ENCODE measurements around the gene NT5C2.
"Not testable (repeated sequence)": the region's sequence is repeated elsewhere in the genome, so short reads cannot be mapped to it uniquely, and the experiment has no call there.

NT5C2 gene

GRCh38 chr10:103199488-103199887 lies 6.4 kb upstream of the NT5C2 start:
- no peak for DNase-seq

- DNase-seq, result no peak
These were observed 5.6 kb upstream of the NT5C2 start for GRCh38 chr10:103198648-103199047.

- no peak for DNase-seq
These were observed 4.8 kb upstream of the NT5C2 start for GRCh38 chr10:103197903-103198302.

GRCh38 chr10:103197174-103197573 lies 4.1 kb upstream of the NT5C2 start:
- DNase-seq, result no peak

- no peak for DNase-seq
These were observed 3.4 kb upstream of the NT5C2 start for GRCh38 chr10:103196516-103196915.

DNA sequence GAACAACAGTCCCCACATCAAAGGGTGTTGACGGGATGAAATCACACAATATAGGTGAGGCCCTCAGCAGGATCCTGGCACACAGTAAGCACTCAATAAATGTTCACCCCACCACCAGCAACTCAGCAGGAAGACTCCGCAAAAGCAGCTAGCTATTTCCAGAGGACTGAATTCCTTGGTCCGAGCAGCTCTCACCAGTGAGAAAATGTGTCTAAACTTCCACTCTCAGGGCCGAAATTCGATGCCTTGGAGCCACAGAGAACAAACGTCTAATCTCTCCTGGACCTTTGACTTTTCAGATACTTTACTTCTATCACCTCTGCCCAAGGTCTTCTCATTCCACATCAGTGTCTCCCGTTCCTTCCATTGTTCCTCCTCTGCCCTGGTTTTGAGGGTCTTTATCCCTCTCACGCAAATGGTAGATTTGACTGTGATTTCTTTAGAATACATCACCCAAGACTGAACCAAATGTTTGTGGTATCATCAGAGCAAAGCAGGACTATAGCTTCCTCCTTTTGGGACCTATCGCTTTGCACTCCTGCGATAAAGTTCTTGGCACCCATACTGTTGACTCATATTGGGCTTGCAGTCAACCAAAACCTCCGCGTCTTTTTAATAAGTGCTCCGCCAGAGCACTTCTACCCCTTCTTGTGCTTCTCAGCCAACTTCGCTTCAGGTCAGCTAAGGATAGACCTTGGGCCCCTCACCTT lies 903 bp upstream of the NT5C2 start:
- no peak for DNase-seq

- peak; percentile 52 for DNase-seq
These were observed 493 bp downstream of the NT5C2 start for GRCh38 chr10:103192451-103193106.

DNA sequence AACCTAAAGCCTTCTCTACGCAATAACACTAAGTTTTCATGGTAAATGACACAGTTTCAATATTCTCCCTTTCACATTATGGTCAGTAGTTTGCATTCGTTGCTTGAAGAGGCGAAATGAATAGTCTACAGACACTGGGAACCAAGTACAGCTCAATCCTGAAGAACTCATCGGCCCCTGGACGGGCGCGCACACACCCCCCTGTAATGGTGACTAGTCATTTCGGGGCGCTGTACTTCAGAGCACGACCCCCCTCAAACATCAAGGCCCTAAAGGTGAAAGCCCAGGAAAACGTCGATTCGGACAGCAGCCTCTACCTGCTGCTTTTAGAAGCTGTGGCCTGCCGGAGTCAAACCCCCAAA lies 1.0 kb downstream of the NT5C2 start:
- DNase-seq, result no peak

- DNase-seq, result not testable (repeated sequence)
These were observed 1.9 kb downstream of the NT5C2 start for GRCh38 chr10:103191198-103191597.

- no peak for DNase-seq
These were observed 4.2 kb downstream of the NT5C2 start for GRCh38 chr10:103188853-103189252.

- DNase-seq, result no peak
These were observed 6.9 kb downstream of the NT5C2 start for GRCh38 chr10:103186128-103186527.

DNA sequence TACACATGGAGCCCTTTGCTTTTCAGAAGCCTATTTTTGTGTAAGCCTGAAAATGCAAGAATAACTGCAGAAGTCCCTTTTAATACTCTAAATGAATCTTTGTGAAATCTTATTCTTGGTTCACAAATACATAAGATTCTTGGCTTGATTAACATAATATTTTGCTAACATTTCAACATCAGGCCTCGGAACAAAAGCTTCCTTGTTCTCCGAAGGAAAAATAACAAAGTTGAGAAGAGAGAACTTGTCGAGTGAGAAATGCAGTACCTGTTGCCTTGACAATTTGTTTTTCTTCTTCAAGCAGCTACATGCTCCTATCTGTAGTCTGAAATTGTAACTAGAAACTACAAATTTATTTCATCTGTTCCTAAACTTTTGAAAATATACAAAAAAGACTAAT lies 8.5 kb downstream of the NT5C2 start:
- no peak for DNase-seq

DNA sequence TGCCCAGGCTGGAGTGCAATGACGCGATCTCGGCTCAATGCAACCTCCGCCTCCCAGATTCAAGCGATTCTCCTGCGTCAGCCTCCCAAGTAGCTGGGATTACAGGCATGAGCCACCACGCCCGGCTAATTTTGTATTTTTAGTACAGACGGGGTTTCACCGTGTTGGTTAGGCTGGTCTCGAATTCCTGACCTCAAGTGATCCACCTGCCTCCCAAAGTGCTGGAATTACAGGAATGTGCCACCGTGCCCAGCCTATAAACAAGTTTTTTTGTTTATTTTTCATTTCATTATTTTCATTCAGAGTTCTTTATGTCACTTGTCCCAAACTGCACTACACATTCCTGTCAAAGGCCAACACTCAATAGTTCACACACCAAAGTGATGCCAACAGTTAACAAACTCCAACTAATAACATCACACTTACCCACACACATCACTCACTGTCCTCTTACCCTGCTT lies 9.1 kb downstream of the NT5C2 start:
- DNase-seq, result not testable (repeated sequence)

DNA sequence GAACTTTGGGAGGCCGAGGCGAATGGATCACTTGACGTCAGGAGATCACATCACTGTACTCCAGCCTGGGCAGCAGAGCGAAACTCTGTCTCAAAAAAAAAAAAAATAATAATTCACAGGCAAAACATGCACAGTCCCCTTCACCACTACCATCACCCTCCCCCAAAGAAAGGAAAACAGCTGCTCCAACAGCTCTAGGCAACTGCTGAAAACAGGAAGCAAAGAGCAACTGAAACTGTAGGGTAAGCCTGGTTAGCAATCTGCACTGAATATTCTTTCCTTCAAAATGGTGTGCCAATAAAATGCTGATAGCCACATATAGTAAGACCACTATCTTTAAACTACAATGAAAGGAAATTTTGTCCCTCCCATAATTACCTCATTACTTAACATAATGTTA lies 11.8 kb downstream of the NT5C2 start:
- DNase-seq, result no peak

DNA sequence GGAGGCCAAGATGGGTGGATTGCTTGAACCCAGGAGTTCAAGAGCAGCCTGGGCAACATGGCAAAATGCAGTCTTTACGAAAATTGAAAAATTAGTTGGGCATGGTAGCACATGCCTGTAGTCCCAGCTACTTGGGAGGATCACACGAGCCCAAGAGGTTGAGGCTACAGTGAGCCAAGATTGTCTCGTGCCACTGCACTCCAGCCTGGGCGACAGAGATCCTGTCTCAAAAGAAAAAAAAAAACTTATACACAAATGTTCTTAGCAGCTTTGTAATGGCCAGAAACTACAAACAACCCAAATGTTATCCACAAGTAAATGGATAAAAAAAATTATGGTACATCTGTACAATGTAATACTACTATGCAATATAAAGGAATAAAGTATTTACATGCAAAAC lies 12.6 kb downstream of the NT5C2 start:
- DNase-seq, result no peak

GRCh38 chr10:103177123-103177522 lies 15.9 kb downstream of the NT5C2 start:
- no peak for DNase-seq

DNA sequence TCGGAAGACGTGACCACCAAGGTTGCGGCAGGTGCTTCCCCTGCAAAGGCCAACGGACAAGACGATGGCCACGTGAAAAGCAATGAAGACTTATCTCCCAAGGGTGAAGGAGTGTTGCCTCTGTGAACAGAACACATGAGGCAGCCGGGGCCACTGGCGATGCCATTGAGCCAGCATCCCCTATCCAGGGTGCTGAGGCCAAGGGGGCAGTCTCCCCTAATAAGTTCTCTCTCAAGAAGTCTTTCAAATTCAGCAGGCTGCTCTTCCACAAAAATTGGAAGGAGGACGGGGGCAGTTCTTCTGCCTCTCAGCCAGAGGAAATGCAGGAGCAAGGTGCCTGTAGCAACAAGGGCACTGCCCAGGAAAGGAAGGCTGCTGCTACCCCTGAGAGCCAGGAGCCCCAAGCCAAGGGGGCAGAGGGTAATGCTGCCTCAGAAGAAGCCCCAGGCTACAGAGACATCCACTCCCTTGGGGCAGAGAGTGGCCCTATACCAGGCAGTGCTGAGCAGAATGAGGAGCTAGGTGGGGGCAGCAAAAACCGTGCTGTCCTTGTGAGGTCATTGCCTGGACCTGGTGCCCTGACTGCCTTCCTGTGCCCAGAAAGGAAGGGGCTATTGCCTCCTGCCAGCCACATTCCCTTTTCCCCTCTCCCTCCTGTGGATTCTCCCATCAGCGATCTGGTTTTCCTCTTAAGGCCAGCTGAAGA lies 17.3 kb downstream of the NT5C2 start:
- no peak for DNase-seq

GRCh38 chr10:103174324-103174723 lies 18.7 kb downstream of the NT5C2 start:
- DNase-seq, result not testable (repeated sequence)

GRCh38 chr10:103171278-103171677 lies 21.8 kb downstream of the NT5C2 start:
- no peak for DNase-seq

DNA sequence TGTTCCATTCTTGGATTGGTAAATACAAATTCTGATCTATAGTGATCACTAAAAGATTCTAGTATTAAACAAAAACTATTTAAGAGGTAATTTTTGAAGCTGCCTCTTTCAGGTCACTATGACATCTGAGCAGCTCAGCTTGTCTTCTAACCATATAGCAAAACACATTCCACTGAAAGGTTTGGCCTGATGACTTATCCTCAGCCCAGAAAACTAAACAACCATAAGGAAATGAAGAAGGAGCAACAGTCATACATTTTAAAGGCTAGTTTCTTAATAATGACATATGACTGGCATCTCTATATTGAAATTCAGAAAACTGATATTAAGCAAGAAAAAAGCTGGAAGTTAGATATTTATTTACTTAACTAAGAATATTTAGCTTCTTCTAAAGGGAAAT lies 24.6 kb downstream of the NT5C2 start:
- no peak for DNase-seq

DNA sequence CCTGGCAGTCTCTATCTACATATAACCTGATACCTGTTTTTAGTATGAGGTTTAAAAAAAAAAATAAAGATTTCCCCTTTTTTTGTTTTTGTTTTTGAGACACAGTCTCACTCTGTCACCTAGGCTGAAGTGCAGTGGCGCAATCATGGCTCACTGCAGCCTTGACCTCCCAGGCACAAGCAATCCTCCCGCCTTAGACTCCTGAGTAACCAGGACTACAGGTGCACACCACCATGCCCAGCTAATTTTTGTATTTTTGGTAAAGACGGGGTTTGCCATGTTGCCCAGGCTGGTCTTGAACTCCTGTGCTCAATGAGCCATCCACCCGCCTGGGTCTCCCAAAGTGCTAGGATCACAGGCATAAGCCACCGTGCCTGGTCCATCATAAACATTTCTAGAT lies 25.5 kb downstream of the NT5C2 start:
- not testable (repeated sequence) for DNase-seq

DNA sequence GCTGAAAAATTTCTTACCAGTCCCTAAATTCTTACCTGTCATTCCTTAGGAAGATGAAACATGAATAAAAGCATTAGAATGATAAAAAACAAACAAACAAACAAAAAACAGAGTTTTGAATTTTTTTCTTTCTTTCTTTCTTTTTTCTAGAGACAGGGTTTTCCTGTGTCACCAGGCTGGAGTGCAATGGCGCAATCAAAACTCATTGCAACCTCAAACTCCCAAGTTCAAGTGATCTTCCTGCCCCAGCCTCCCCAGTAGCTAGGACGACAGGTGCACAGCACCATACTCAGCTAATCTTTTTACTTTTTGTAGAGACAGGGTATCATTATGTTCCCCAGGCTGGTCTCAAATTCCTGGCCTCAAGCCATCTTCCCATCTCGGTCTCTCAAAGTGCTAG lies 26.5 kb downstream of the NT5C2 start:
- DNase-seq, result no peak

DNA sequence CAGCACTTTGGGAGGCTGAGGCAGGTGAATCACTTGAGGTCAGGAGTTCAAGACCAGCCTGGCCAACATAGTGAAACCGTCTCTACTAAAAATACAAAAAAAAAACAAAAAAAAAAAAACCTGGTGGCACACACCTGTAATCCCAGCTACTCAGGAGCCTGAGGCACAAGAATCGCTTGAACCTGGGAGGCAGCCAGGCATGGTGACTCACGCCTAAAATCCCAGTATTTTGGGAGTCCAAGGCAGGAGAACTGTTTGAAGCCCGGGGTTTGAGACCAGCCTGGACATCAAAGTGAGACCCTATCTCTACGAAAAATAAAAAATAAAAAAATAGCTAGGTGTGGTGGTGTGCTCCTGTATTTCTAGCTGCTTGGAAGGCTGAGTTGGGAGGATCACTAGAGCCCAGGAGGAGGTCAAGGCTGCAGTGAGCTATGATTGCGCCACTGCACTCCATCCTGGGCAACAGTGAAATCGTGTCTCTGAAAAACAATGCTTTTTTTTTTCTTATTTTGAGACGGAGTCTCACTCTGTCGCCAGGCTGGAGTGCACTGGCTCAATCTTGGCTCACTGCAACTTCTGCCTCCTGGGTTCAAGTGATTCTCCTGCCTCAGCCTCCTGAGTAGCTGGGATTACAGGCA lies 29.2 kb downstream of the NT5C2 start:
- not testable (repeated sequence) for DNase-seq

GRCh38 chr10:103157246-103157645 lies 35.8 kb downstream of the NT5C2 start:
- no peak for DNase-seq
